B cell (primary cell): ENCODE measurements around the gene SLC12A4. TPM values are rescaled to one million over a fixed set of nuclear protein-coding genes. Genes with fewer than 3 reads are reported as not detected.

Experiments used
- ATAC-seq: fragments of 200-7000 bp; cut with Tn5 transposase; one replicate; pipeline ENCODE4 v1.10.0; 2021; ENCODE audit warnings: low read depth, mild to moderate bottlenecking, moderate number of reproducible peaks, moderate library complexity
- CTCF ChIA-PET: fragments of 350-600 bp; sonication (Branson Sonifier 250); formaldehyde crosslinking; loops from one replicate; lab custom pipeline; 2021; ENCODE audit warnings: antibody characterized with exemption, inconsistent platforms; lab: Charles Lee
- POLR2A ChIA-PET: fragments of 350-600 bp; sonication (Branson Sonifier 250); formaldehyde crosslinking; loops from one replicate; lab custom pipeline; 2021; ENCODE audit warnings: antibody characterized with exemption; lab: Charles Lee
- DNase-seq: peaks from one replicate; pipeline ENCODE4 v3.0.0; 2013
- H2AFZ ChIP-seq: 2 replicates; pipeline ENCODE4 v1.6.1; 2012; ENCODE audit warnings: mild to moderate bottlenecking, low read depth, low read length; ENCODE audit not compliant: insufficient read depth, poor library complexity, severe bottlenecking
- H3K27ac ChIP-seq, 2 donors: 1 replicate in 1 of 2; 2 replicates in 1 of 2; pipeline ENCODE4 v1.5.1; 2012 to 2013; ENCODE audit warnings: low read length in 2 of 2, mild to moderate bottlenecking in 2 of 2, moderate library complexity in 1 of 2
- H3K27me3 ChIP-seq, 4 experiments: fragments of 200-600 bp in 1 of 4; sonication (generic) in 1 of 4; replicated peaks in 1 of 4; 1 replicate in 2 of 4; 2 replicates in 2 of 4; pipeline versions ENCODE4 v1.6.1 to v1.7.0; 2013 to 2016; ENCODE audit warnings: low read length in 3 of 4, mild to moderate bottlenecking in 2 of 4, mixed read lengths in 1 of 4, moderate library complexity in 1 of 4; ENCODE audit not compliant: insufficient read depth in 4 of 4, control insufficient read depth in 3 of 4; ENCODE audit errors: control extremely low read depth in 1 of 4
- H3K36me3 ChIP-seq, 2 experiments: replicated peaks in 1 of 2; 1 replicate in 1 of 2; 2 replicates in 1 of 2; pipeline versions ENCODE4 v1.6.1 to v1.7.1; 2013; ENCODE audit warnings: low read length in 1 of 2; ENCODE audit not compliant: insufficient read depth in 2 of 2, control insufficient read depth in 1 of 2; ENCODE audit errors: control extremely low read depth in 1 of 2, extremely low read depth in 1 of 2
- H3K4me1 ChIP-seq, 2 donors: fragments of 200-600 bp in 1 of 2; sonication (generic) in 1 of 2; 1 replicate in 1 of 2; 2 replicates in 1 of 2; pipeline versions ENCODE4 v1.5.1 to v1.6.1; 2013 to 2017; ENCODE audit warnings: low read length in 2 of 2; ENCODE audit not compliant: control insufficient read depth in 2 of 2, insufficient read depth in 2 of 2
- H3K4me2 ChIP-seq: replicated peaks from 2 replicates; pipeline ENCODE3; 2012; ENCODE audit warnings: mild to moderate bottlenecking, low read depth, low read length; ENCODE audit not compliant: poor library complexity, severe bottlenecking
- H3K4me3 ChIP-seq, 5 experiments: fragments of 200-600 bp in 1 of 5; sonication (generic) in 1 of 5; 1 replicate in 3 of 5; 2 replicates in 2 of 5; pipeline versions ENCODE4 v1.5.1 to v1.7.0; 2011 to 2016; ENCODE audit warnings: low read length in 4 of 5, mild to moderate bottlenecking in 4 of 5, low read depth in 2 of 5, control low read depth in 1 of 5, moderate library complexity in 1 of 5; ENCODE audit not compliant: insufficient read depth in 1 of 5; ENCODE audit errors: control extremely low read depth in 1 of 5, extremely low read depth in 1 of 5
- H3K79me2 ChIP-seq: fragments of 200-600 bp; sonication (generic); one replicate; pipeline ENCODE4 v1.6.0; 2016; ENCODE audit warnings: low read length; ENCODE audit not compliant: control insufficient read depth, insufficient read depth
- H3K9ac ChIP-seq: fragments of 200-600 bp; sonication (generic); 2 replicates; pipeline ENCODE4 v1.6.1; 2017; ENCODE audit warnings: mild to moderate bottlenecking, low read length, moderate library complexity
- H3K9me3 ChIP-seq, 3 donors: one replicate each; pipeline versions ENCODE4 v1.6.1 to v1.7.1; 2013; ENCODE audit warnings: low read length in 2 of 3; ENCODE audit not compliant: control insufficient read depth in 2 of 3, insufficient read depth in 1 of 3; ENCODE audit errors: control extremely low read depth in 1 of 3
- H4K20me1 ChIP-seq: 2 replicates; pipeline ENCODE4 v1.6.0; 2012; ENCODE audit warnings: mild to moderate bottlenecking, low read length; ENCODE audit not compliant: insufficient read depth, control insufficient read depth, poor library complexity, severe bottlenecking
- H3K27ac Mint-ChIP-seq: one replicate; pipeline ENCODE4 v1.8.0; 2021; ENCODE audit warnings: mixed read lengths
- H3K27me3 Mint-ChIP-seq: one replicate; pipeline ENCODE4 v1.8.0; 2021; ENCODE audit warnings: mixed read lengths
- H3K4me1 Mint-ChIP-seq: one replicate; pipeline ENCODE4 v1.8.0; 2021; ENCODE audit warnings: mixed read lengths
- H3K4me3 Mint-ChIP-seq: one replicate; pipeline ENCODE4 v1.8.0; 2021; ENCODE audit warnings: mixed read lengths
- H3K9me3 Mint-ChIP-seq: one replicate; pipeline ENCODE4 v1.8.0; 2022; ENCODE audit warnings: mixed read lengths; ENCODE audit not compliant: insufficient read depth
- EZH2 ChIP-seq: IDR thresholded peaks from 2 replicates; pipeline ENCODE4 v1.6.1; 2012; ENCODE audit warnings: borderline replicate concordance, low read depth, mild to moderate bottlenecking, moderate library complexity, low read length; ENCODE audit not compliant: insufficient read depth, poor library complexity, severe bottlenecking
- WGBS: methylation state at CpG from one replicate; pipeline ENCODE4 v1.1.5; 2013; ENCODE audit warnings: missing lambda C conversion rate; ENCODE audit not compliant: insufficient coverage; 5-methylcytosine and 5-hydroxymethylcytosine counted together
- intact Hi-C: fragments of 100-400 bp; cut with micrococcal nuclease; formaldehyde crosslinking; loops from one replicate; pipeline ENCODE4 v1.10.0; 2022
- polyA plus RNA-seq: library from polyadenylated mRNA; depleted of rRNA; stranded (reverse); fragments of >200 nt; gene quantifications from 2 replicates; pipeline ENCODE4 v1.2.3, GENCODE V29; 2012
- total RNA-seq, 2 donors: library from RNA; stranded (reverse); fragments of 120-200 nt in 1 of 2; gene quantifications; 1 replicate in 1 of 2; 2 replicates in 1 of 2; pipeline versions ENCODE4 v1.2.3 to v1.2.4, GENCODE V29; 2013 to 2022
- TF ChIP-seq, protein P1 (sequence below): fragments of 200-600 bp; IDR thresholded peaks from one replicate; pipeline ENCODE4 v1.8.0; 2022; ENCODE audit warnings: antibody characterized with exemption, mild to moderate bottlenecking

Gene SLC12A4
- total and polyA plus RNA-seq, 2 donors (not counting 1 experiment from before 2014, with no cell fraction given) = 20.2 to 42.2 TPM

- no peak overlapping the region for H3K9ac ChIP-seq
- no peaks in the 10 kb centered on the region for H3K4me1 Mint-ChIP-seq
These were observed 8.7 kb downstream of the SLC12A4 start for GRCh38 chr16:67959536-67960329.

GRCh38 chr16:67957622-67958021 is 10.8 kb downstream of the SLC12A4 start:
- ATAC-seq (no peak), DNase-seq (no peak)
- Histone ChIP-seq H3K27ac (no peak overlapping the region), H3K79me2 (peaks cover 12% of the 10 kb centered on the region), H2AFZ (no peak overlapping the region), H3K36me3 (peaks cover 0 to 20% of the 10 kb centered on the region in 2 experiments), H3K9me3 (no peaks in the 10 kb centered on the region), H3K4me3 (no peak overlapping the region), H3K9ac (no peak overlapping the region), H4K20me1 (no peaks in the 10 kb centered on the region), H3K27me3 (no peaks in the 10 kb centered on the region), H3K4me2 (no peak overlapping the region), H3K4me1 (no peaks in the 10 kb centered on the region)
- intact Hi-C loops = no loop called here
- CTCF ChIA-PET = no interaction called here
- H3K9me3 Mint-ChIP-seq = no peaks in the 10 kb centered on the region
- H3K4me1 Mint-ChIP-seq = no peaks in the 10 kb centered on the region
- H3K27ac Mint-ChIP-seq = no peak overlapping the region
- POLR2A ChIA-PET = no interaction called here
- 95% methylated on average over 8 of the region's 9 CpGs for WGBS
- no peak overlapping the region for H3K4me3 Mint-ChIP-seq
- no peak for TF ChIP-seq EZH2
- TF ChIP-seq, protein P1, sequence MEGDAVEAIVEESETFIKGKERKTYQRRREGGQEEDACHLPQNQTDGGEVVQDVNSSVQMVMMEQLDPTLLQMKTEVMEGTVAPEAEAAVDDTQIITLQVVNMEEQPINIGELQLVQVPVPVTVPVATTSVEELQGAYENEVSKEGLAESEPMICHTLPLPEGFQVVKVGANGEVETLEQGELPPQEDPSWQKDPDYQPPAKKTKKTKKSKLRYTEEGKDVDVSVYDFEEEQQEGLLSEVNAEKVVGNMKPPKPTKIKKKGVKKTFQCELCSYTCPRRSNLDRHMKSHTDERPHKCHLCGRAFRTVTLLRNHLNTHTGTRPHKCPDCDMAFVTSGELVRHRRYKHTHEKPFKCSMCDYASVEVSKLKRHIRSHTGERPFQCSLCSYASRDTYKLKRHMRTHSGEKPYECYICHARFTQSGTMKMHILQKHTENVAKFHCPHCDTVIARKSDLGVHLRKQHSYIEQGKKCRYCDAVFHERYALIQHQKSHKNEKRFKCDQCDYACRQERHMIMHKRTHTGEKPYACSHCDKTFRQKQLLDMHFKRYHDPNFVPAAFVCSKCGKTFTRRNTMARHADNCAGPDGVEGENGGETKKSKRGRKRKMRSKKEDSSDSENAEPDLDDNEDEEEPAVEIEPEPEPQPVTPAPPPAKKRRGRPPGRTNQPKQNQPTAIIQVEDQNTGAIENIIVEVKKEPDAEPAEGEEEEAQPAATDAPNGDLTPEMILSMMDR = no peak
- no peaks in the 10 kb centered on the region for H3K27me3 Mint-ChIP-seq

More at GRCh38 chr16:67959536-67960329, 8.7 kb downstream of the SLC12A4 start:
- Histone ChIP-seq H3K9me3 (no peaks in the 10 kb centered on the region), H4K20me1 (no peaks in the 10 kb centered on the region), H3K4me1 (no peaks in the 10 kb centered on the region), H3K27me3 (no peaks in the 10 kb centered on the region), H3K36me3 (peaks cover 0 to 27% of the 10 kb centered on the region in 2 experiments), H3K79me2 (peaks cover 18% of the 10 kb centered on the region), H2AFZ (no peak overlapping the region), H3K4me2 (no peak overlapping the region), H3K4me3 (no peak overlapping the region), H3K27ac (no peak overlapping the region)
- ChIA-PET CTCF (interaction anchor here (1.5 to 2.5 kb wide), 2 partner anchors 18 to 31 kb away, joined by 5 read pairs; no protein-coding TSS in a partner anchor), POLR2A (no interaction called here)
- Mint-ChIP-seq H3K9me3 (no peaks in the 10 kb centered on the region), H3K4me3 (no peak overlapping the region), H3K27ac (no peak overlapping the region), H3K27me3 (no peaks in the 10 kb centered on the region)
- WGBS = 97% methylated on average over 9 of the region's 11 CpGs
- ATAC-seq = no peak
- DNase-seq = no peak
- intact Hi-C loops = loop anchor here (10.0 kb wide), 1 partner anchor 265 kb away; no protein-coding TSS in a partner anchor
- TF ChIP-seq, protein P1 = no peak
- TF ChIP-seq EZH2 = no peak
